ENCODE measurements around the gene CASKIN1.
"Not testable (repeated sequence)": the region's sequence is repeated elsewhere in the genome, so short reads cannot be mapped to it uniquely, and the experiment has no call there.

Gene CASKIN1

GRCh38 chr16:2154533-2155090, 41.8 kb downstream of the CASKIN1 start:
- no peak for DNase-seq

- peak; percentile 60 for DNase-seq
These were observed 43.5 kb downstream of the CASKIN1 start for GRCh38 chr16:2152695-2153506.

GRCh38 chr16:2151188-2152091, 45.0 kb downstream of the CASKIN1 start:
- peak; percentile 59 for DNase-seq

DNA sequence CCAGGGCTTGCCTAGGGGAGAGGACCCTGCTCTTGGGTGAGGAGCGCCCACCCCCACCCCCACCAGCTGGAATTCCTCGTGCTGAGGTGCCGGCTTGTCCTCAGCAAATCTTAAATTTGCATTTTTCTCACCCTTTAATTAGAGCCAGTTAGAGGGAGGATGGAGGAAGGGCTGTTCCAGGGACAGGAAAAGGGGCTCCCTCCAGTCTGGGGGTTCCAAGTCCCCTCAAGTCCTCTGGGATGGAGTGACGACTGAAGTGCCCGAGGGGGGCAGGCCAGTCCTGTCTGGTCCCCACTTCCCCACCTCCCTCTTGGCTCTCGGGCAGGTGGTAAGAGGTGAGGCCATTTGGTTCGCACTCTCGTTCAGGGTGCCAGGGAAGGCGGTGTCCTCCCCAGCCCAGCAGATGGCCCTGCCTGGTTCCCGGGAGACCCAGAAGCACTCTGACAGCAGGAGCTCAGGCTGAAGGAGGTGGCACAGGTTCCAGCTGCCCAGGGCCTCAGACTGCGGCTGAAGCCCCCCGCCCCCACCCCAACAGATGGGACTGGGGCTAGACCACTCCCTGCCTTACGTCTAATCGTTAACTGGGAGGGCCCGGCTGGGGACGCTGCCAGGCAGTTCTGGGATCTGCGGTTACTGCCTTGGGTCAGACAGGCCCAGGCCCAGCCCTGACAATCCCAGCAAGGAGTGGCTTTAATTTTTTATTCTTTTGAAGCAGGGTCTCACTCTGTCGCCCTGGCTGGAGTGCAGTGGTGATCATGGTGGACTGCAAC, 45.8 kb downstream of the CASKIN1 start:
- DNase-seq, result peak; percentile 74

- peak; percentile 58 for DNase-seq
These were observed 46.6 kb downstream of the CASKIN1 start for GRCh38 chr16:2149630-2150417.

DNA sequence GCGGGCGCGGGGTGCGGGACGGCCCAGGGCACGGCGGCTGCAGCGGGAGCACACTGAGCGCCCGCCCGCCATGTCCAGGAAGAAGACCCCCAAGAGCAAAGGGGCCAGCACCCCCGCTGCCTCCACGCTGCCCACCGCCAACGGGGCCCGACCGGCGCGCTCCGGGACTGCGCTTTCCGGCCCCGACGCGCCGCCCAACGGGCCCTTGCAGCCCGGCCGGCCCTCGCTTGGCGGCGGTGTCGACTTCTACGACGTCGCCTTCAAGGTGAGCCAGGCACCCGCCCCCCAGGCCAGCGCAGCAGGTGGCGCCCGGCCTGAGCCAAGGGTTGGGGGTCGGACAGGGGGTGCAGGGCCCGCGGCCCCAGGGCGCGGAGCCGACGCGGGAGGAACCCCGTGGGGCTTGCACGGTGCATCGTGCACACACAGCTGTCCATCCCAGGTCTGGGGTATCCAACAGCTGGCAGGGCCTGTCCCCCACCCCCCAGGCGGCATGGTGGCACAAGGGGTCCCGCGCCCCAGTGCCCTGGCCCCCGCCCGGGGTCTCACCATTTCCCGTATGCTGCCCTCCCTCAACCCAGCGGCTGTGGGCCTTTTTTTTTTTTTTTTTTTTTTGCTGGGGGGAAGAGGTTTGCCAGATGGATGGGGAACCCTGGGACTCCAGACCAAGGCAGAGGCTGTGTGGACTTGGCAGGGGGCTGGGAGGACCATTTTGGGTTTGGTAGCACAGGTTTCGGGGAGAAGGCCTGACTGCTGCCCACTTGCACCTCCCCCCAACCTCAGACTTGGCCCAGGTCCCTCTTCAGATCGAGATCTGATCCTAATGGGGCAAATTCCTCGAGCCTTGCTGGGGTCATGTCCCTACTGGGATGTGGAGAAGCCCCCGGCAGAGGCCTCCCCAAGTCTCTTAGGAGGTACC, 47.4 kb downstream of the CASKIN1 start:
- DNase-seq, result peak; percentile 48

- DNase-seq, result peak; percentile 57
These were observed 48.3 kb downstream of the CASKIN1 start, which contains the start of gene RAB26 for GRCh38 chr16:2147981-2148671. Gene RAB26 (plus strand): TSS chr16:2148625. CDS start chr16:2148784, 159 bp downstream.

- DNase-seq, result no peak
These were observed 49.0 kb downstream of the CASKIN1 start for GRCh38 chr16:2147378-2147777.

GRCh38 chr16:2145843-2146242, 50.6 kb downstream of the CASKIN1 start:
- no peak for DNase-seq

DNA sequence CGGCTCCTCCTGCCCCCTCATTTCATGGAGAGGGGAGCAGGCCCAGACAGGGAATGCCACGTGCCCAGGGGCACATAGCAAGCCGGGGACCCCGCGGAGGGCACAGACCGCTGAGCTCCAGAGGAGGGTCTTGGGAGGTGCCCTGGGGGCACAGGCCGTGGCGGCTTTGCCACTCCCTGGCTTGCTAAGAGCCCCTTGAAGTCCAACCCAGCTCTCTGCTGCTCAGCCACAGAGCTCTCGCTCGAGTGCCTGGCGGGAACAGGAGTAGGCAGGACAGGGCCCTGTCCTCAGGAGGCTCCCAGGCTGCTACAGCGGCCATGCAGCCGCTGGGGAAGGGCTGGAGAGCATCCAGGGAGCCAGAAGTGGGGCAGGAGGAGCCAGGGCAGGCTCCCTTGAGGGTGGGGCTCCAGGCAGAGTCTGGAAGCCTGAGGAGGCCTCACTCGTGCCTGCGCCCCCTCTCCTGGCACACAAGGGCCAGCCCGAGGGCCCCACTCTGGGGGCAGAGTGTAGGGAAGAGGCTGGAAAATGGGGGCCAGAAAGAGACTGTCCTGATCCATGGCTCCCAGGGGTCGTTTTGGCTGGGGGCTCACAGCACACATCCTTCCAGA, 52.4 kb downstream of the CASKIN1 start:
- no peak for DNase-seq

GRCh38 chr16:2142942-2143877, 53.2 kb downstream of the CASKIN1 start:
- no peak for DNase-seq

- peak; percentile 99 for DNase-seq
These were observed 60.5 kb downstream of the CASKIN1 start, which contains the start of gene PKD1 for GRCh38 chr16:2135770-2136490. Gene PKD1 (minus strand): TSS chr16:2135898. CDS start chr16:2135689, 209 bp downstream.

DNA sequence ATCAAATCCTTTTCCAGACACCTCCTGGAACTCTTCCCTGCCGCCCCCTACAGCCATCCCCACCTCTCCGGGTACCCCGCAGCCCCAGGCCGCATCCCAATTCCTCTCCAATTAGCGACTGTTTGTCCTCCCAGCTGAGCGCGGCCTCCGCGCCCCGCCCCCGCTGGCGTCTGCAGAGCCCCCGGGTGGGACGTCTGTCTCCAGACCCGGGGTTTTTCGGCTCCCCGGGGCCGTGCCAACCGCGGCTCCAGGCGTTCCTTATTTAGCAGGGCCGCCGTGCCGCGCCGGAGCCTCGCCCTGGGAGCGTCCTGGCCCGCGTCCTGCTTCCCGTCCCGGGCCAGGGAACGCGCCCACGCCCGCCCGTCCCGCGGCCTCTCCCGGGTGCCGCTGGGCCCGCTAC, 61.3 kb downstream of the CASKIN1 start:
- not testable (repeated sequence) for DNase-seq

- not testable (repeated sequence) for DNase-seq
These were observed 62.6 kb downstream of the CASKIN1 start for GRCh38 chr16:2133797-2134196.

DNA sequence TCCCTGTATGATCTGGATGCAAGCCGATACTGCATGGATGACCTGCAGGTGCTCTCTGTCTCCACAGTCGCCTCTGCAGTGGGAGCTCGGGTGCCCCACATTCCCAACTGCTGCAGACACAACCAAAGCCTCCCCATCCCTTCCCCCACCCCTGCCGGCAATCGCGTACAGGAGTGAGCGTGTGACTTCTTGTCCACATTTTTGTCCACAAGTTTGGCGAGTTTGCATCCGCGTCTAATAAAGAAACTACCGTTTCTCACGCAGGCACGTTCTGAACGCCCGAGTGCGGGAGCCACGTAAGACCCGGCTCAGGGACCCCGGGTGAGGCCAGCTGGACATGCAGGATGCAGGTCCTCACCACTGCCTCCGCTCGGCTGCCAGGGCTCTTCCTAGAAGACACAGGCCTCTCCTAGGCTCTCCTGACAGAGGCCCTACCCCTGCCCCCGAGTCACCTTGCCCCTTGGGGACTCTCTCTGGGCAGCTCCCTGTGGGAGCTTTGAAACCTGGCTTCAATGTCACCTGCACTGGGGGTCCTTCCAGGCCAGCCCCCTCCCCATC, 66.4 kb downstream of the CASKIN1 start:
- not testable (repeated sequence) for DNase-seq

GRCh38 chr16:2129251-2129650, 67.2 kb downstream of the CASKIN1 start:
- DNase-seq, result not testable (repeated sequence)
